ENCODE measurements around the gene ADAMTS17. TPM values are rescaled to one million over a fixed set of nuclear protein-coding genes. Genes with fewer than 3 reads are reported as not detected.
"Not testable (repeated sequence)": the region's sequence is repeated elsewhere in the genome, so short reads cannot be mapped to it uniquely, and the experiment has no call there.

Gene ADAMTS17
- polyA plus RNA-seq, 4 donors: 0.45 to 3.1 (median 1.2) TPM

GRCh38 chr15:99943466-99943865, 398.3 kb downstream of the ADAMTS17 start:
- no peak overlapping the region for H3K4me3 ChIP-seq (ENCODE audit: low read depth in 1 of 3, low read length in 3 of 3)
- no peaks in the 10 kb centered on the region for H3K36me3 ChIP-seq (ENCODE audit: control insufficient read depth in 3 of 3, insufficient read depth in 2 of 3, low read depth in 1 of 3, low read length in 3 of 3)
- WGBS, 3 donors: 86 to 92% (median 88%) methylated on average over 7 of the region's 7 CpGs
- FAIRE-seq (no peak), DNase-seq (no peak)
- no peak overlapping the region for H3K27ac ChIP-seq (ENCODE audit: low read depth in 1 of 3, low read length in 2 of 3)
- H3K27me3 ChIP-seq (ENCODE audit: control insufficient read depth in 3 of 3, insufficient read depth in 3 of 3, low read length in 3 of 3): no peaks in the 10 kb centered on the region
- H3K4me1 ChIP-seq (ENCODE audit: control insufficient read depth in 3 of 3, insufficient read depth in 2 of 3, low read depth in 1 of 3, low read length in 2 of 3): no peaks in the 10 kb centered on the region
- H3K9me3 ChIP-seq (ENCODE audit: control insufficient read depth in 2 of 2, insufficient read depth in 1 of 2, low read depth in 1 of 2, low read length in 1 of 2): peaks cover 0 to 20% of the 10 kb centered on the region in 2 donors

DNA sequence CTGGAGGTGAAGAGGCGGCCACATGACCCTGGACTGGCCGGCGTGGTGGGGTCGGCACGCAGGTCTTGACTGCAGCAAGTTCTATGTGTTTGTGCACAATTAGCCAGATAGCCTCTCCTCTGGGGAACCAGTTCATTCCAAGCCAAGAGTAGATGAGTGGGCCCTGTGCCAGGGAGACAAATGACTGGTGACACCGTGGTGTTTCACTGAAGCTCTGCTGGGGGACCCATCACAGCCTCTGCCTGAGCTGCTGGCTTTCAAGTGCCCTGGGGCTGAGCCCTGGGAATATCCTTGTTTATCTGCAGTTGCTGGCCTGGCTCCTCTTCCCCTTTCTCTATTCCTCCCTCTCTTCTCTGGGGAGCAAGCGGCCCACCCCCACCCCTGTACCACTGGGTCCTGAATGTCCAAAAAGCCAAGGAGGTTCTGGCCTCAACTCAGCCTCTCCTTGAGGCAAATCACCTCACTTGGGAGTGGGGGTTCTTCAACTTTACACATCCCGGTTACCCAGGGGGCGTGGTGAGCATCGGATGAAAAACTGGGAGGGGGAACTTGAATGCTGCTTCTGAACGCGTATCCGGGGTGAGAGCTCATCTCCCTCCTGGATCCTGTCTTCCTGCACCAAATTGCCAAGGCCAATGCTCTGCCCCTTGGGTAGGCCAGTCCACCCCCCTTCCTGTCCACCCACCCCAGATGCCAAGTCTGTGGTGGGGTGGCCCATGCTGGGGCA, 408.9 kb downstream of the ADAMTS17 start:
- Histone ChIP-seq H3K4me3 (ENCODE audit: low read depth in 1 of 3, low read length in 3 of 3) (no peak overlapping the region), H3K4me1 (ENCODE audit: control insufficient read depth in 3 of 3, insufficient read depth in 2 of 3, low read depth in 1 of 3, low read length in 2 of 3) (peaks cover 0 to 4% (median 0%) of the 10 kb centered on the region in 3 donors), H3K9me3 (ENCODE audit: control insufficient read depth in 2 of 2, insufficient read depth in 1 of 2, low read depth in 1 of 2, low read length in 1 of 2) (no peaks in the 10 kb centered on the region), H3K36me3 (ENCODE audit: control insufficient read depth in 3 of 3, insufficient read depth in 2 of 3, low read depth in 1 of 3, low read length in 3 of 3) (no peaks in the 10 kb centered on the region), H3K27me3 (ENCODE audit: control insufficient read depth in 3 of 3, insufficient read depth in 3 of 3, low read length in 3 of 3) (peaks cover 0 to 10% (median 2%) of the 10 kb centered on the region in 3 donors), H3K27ac (ENCODE audit: low read depth in 1 of 3, low read length in 2 of 3) (no peak overlapping the region)
- no peak for FAIRE-seq
- whole genome bisulfite sequencing, 3 donors: 88 to 91% (median 88%) methylated on average over 13 of the region's 13 CpGs
- DNase-seq: no peak

DNA sequence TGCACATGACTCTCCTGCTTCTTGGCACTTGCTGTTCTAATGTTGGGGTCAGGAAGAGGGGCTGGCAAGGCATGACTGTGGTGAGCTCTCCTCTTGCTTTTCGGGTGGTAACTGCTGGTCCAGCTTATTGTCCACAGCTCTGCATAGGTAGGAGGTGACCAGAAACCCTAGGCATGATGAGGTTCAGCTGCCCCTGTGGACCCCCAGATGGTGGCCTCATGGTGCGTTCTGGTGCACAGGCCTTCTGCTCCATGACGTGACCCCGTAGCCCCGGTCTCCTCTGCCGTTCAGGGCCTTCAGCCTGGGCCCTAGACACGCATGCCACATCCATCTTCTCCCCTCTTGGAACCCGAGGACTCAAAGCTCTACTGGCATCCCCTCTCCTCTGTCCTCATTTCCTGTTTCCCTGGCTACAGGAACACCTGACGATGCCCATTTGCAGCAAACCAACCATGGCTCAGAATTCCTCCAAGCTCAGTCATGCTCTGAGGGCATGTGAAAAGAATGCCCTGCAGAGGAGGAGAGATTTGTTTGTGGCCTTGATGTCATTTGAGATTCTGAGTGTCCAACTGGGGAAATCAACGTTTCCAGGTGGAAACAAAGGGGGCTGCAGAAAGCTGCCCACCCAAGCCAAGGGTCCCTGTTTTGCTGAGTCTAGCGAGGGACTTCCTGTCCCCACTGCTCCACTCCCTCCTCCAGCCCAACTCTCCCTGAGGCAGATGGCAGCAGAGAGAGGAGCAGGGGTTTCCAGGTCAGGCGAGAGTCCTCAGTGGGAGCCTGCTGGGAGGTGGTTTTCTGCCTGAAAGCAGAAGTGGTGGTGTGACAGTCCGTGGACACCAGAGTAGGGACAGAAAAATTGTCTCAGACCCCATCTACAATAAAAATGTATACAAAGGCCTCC, 409.8 kb downstream of the ADAMTS17 start:
- WGBS, 3 donors: 86 to 87% (median 87%) methylated on average over 13 of the region's 13 CpGs
- no peak for FAIRE-seq
- Histone ChIP-seq H3K36me3 (ENCODE audit: control insufficient read depth in 3 of 3, insufficient read depth in 2 of 3, low read depth in 1 of 3, low read length in 3 of 3) (no peaks in the 10 kb centered on the region), H3K4me3 (ENCODE audit: low read depth in 1 of 3, low read length in 3 of 3) (no peak overlapping the region), H3K9me3 (ENCODE audit: control insufficient read depth in 2 of 2, insufficient read depth in 1 of 2, low read depth in 1 of 2, low read length in 1 of 2) (no peaks in the 10 kb centered on the region), H3K27ac (ENCODE audit: low read depth in 1 of 3, low read length in 2 of 3) (no peak overlapping the region), H3K4me1 (ENCODE audit: control insufficient read depth in 3 of 3, insufficient read depth in 2 of 3, low read depth in 1 of 3, low read length in 2 of 3) (peaks cover 0 to 4% (median 0%) of the 10 kb centered on the region in 3 donors), H3K27me3 (ENCODE audit: control insufficient read depth in 3 of 3, insufficient read depth in 3 of 3, low read length in 3 of 3) (peaks cover 0 to 10% (median under 1%) of the 10 kb centered on the region in 3 donors)
- DNase-seq: no peak

GRCh38 chr15:99930696-99931095, 411.1 kb downstream of the ADAMTS17 start:
- no peaks in the 10 kb centered on the region for H3K9me3 ChIP-seq (ENCODE audit: control insufficient read depth in 2 of 2, insufficient read depth in 1 of 2, low read depth in 1 of 2, low read length in 1 of 2)
- 71 to 81% (median 79%) methylated on average over 1 of the region's 1 CpG for WGBS, 3 donors
- H3K36me3 ChIP-seq (ENCODE audit: control insufficient read depth in 3 of 3, insufficient read depth in 2 of 3, low read depth in 1 of 3, low read length in 3 of 3): no peaks in the 10 kb centered on the region
- H3K27me3 ChIP-seq (ENCODE audit: control insufficient read depth in 3 of 3, insufficient read depth in 3 of 3, low read length in 3 of 3): peaks cover 0 to 10% (median 0%) of the 10 kb centered on the region in 3 donors
- FAIRE-seq: no peak
- H3K27ac ChIP-seq (ENCODE audit: low read depth in 1 of 3, low read length in 2 of 3): no peak overlapping the region
- H3K4me3 ChIP-seq (ENCODE audit: low read depth in 1 of 3, low read length in 3 of 3): no peak overlapping the region
- DNase-seq: no peak
- H3K4me1 ChIP-seq (ENCODE audit: control insufficient read depth in 3 of 3, insufficient read depth in 2 of 3, low read depth in 1 of 3, low read length in 2 of 3): peaks cover 0 to 4% (median 0%) of the 10 kb centered on the region in 3 donors

DNA sequence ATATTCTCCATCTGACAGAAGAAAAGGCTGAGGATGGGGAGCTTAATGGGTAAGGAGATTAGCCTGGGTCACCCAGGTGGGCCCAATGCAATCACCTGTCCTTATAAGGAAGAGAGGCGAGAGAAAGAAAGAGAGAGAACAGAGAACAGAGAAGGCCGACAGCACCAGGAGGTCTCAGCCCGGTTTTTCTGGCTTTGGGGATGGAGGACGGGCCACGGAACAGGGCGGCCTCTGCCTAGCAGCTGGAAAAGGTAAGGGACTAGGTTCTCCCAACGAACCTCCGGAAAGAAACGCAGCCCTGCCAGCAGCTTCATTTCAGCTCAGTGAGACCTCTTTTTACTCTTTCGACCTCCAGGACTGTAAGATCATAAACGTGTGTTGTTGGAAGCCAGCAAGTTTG, 412.5 kb downstream of the ADAMTS17 start:
- WGBS, 3 donors: 85 to 91% (median 88%) methylated on average over 11 of the region's 11 CpGs
- no peaks in the 10 kb centered on the region for H3K9me3 ChIP-seq (ENCODE audit: control insufficient read depth in 2 of 2, insufficient read depth in 1 of 2, low read depth in 1 of 2, low read length in 1 of 2)
- FAIRE-seq: no peak
- DNase-seq: no peak
- H3K27ac ChIP-seq (ENCODE audit: low read depth in 1 of 3, low read length in 2 of 3): no peak overlapping the region
- peaks cover 0 to 10% (median 0%) of the 10 kb centered on the region in 3 donors for H3K27me3 ChIP-seq (ENCODE audit: control insufficient read depth in 3 of 3, insufficient read depth in 3 of 3, low read length in 3 of 3)
- peaks cover 0 to 4% (median 0%) of the 10 kb centered on the region in 3 donors for H3K4me1 ChIP-seq (ENCODE audit: control insufficient read depth in 3 of 3, insufficient read depth in 2 of 3, low read depth in 1 of 3, low read length in 2 of 3)
- no peaks in the 10 kb centered on the region for H3K36me3 ChIP-seq (ENCODE audit: control insufficient read depth in 3 of 3, insufficient read depth in 2 of 3, low read depth in 1 of 3, low read length in 3 of 3)
- H3K4me3 ChIP-seq (ENCODE audit: low read depth in 1 of 3, low read length in 3 of 3): no peak overlapping the region

DNA sequence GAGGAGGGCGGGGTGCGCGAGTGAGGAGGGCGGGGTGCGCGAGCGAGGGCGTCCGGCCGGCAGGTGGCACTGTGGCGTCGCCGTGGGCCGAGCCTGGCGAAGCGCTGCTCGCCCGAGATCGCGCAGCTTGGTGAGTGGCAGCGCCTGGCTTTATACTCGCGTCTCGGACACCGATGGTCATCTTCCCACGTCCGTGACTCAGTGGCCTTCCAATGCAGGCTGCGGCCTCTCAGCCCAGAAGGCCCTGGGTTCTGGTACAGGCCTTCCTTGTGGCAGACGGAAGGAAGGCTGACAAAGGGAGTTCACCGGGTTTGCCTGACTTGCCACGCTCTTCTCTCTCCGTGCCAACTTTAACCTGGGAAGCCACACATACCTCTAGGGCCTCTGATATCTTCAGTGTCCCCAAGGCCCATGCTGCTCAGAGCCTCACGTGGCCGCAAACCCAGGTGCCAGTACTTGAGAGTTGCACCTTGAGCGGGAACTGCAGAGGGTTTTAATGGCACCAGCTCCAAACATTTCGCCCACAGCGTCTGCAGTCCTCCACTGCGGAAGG, 413.3 kb downstream of the ADAMTS17 start:
- Histone ChIP-seq H3K4me1 (ENCODE audit: control insufficient read depth in 3 of 3, insufficient read depth in 2 of 3, low read depth in 1 of 3, low read length in 2 of 3) (peaks cover 0 to 4% (median 0%) of the 10 kb centered on the region in 3 donors), H3K27me3 (ENCODE audit: control insufficient read depth in 3 of 3, insufficient read depth in 3 of 3, low read length in 3 of 3) (peaks cover 0 to 10% (median 0%) of the 10 kb centered on the region in 3 donors), H3K9me3 (ENCODE audit: control insufficient read depth in 2 of 2, insufficient read depth in 1 of 2, low read depth in 1 of 2, low read length in 1 of 2) (no peaks in the 10 kb centered on the region), H3K4me3 (ENCODE audit: low read depth in 1 of 3, low read length in 3 of 3) (peak overlapping the region in 2 of 3 donors; percentile 36 to 55), H3K36me3 (ENCODE audit: control insufficient read depth in 3 of 3, insufficient read depth in 2 of 3, low read depth in 1 of 3, low read length in 3 of 3) (no peaks in the 10 kb centered on the region), H3K27ac (ENCODE audit: low read depth in 1 of 3, low read length in 2 of 3) (peak overlapping the region in 2 of 3 donors; percentile 56 to 59)
- DNase-seq (peak; percentile 73 to 76), FAIRE-seq (no peak)
- WGBS, 3 donors: 2 to 7% (median 6%) methylated on average over 23 to 38 of the region's 38 CpGs

GRCh38 chr15:99926532-99926931, 415.2 kb downstream of the ADAMTS17 start:
- not testable (repeated sequence) for H3K4me3 ChIP-seq (ENCODE audit: low read depth in 1 of 3, low read length in 3 of 3); H3K36me3 ChIP-seq (ENCODE audit: control insufficient read depth in 3 of 3, insufficient read depth in 2 of 3, low read depth in 1 of 3, low read length in 3 of 3); H3K4me1 ChIP-seq (ENCODE audit: control insufficient read depth in 3 of 3, insufficient read depth in 2 of 3, low read depth in 1 of 3, low read length in 2 of 3); H3K9me3 ChIP-seq (ENCODE audit: control insufficient read depth in 2 of 2, insufficient read depth in 1 of 2, low read depth in 1 of 2, low read length in 1 of 2); DNase-seq; FAIRE-seq; H3K27ac ChIP-seq (ENCODE audit: low read depth in 1 of 3, low read length in 2 of 3); H3K27me3 ChIP-seq (ENCODE audit: control insufficient read depth in 3 of 3, insufficient read depth in 3 of 3, low read length in 3 of 3)
- 0% methylated on average over 2 of the region's 48 CpGs; no CpG with 5 or more reads in 2 of the 3 donors for WGBS, 3 donors
